ENCODE measurements around the gene TEAD1. TPM values are rescaled to one million over a fixed set of nuclear protein-coding genes. Genes with fewer than 3 reads are reported as not detected.
A peak's percentile ranks its signal among the peaks of the same experiment; 100 is the strongest.

The TEAD1 gene
- total RNA-seq, 1 donor from 2014 or later, result 17.6 TPM

DNA sequence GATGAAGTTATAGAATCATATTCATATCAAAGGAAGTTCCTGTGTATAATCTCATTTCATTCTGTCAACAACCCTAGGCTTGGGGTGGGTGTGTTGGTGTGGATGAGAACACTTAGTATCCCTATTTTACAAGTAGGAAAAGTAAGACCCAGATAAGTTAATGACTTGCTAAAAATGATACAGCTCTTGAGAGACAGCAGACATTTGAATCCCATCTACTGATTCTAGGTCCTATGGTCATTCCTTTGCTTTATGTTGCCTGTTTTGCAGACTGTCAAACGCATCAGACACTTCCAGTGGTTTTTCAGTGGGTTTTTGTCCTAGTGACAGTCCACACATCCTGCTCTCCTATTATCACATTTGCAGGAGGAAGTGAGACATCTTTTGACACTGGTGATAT lies 153.1 kb downstream of the TEAD1 start:
- DNase-seq (ENCODE audit: low read depth), result no peak
- Histone ChIP-seq H3K27me3 (ENCODE audit: control insufficient read depth, insufficient read depth, low read length) (no peaks in the 10 kb centered on the region), H3K36me3 (ENCODE audit: control insufficient read depth, insufficient read depth, low read length) (no peaks in the 10 kb centered on the region), H3K4me3 (ENCODE audit: low read depth, low read length) (no peak overlapping the region)
- FAIRE-seq, result no peak
- TF ChIP-seq, protein P1, sequence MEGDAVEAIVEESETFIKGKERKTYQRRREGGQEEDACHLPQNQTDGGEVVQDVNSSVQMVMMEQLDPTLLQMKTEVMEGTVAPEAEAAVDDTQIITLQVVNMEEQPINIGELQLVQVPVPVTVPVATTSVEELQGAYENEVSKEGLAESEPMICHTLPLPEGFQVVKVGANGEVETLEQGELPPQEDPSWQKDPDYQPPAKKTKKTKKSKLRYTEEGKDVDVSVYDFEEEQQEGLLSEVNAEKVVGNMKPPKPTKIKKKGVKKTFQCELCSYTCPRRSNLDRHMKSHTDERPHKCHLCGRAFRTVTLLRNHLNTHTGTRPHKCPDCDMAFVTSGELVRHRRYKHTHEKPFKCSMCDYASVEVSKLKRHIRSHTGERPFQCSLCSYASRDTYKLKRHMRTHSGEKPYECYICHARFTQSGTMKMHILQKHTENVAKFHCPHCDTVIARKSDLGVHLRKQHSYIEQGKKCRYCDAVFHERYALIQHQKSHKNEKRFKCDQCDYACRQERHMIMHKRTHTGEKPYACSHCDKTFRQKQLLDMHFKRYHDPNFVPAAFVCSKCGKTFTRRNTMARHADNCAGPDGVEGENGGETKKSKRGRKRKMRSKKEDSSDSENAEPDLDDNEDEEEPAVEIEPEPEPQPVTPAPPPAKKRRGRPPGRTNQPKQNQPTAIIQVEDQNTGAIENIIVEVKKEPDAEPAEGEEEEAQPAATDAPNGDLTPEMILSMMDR (IDR thresholded peaks at IDR 0.05; ENCODE audit: insufficient read depth, low read length, severe bottlenecking), result no peak

DNA sequence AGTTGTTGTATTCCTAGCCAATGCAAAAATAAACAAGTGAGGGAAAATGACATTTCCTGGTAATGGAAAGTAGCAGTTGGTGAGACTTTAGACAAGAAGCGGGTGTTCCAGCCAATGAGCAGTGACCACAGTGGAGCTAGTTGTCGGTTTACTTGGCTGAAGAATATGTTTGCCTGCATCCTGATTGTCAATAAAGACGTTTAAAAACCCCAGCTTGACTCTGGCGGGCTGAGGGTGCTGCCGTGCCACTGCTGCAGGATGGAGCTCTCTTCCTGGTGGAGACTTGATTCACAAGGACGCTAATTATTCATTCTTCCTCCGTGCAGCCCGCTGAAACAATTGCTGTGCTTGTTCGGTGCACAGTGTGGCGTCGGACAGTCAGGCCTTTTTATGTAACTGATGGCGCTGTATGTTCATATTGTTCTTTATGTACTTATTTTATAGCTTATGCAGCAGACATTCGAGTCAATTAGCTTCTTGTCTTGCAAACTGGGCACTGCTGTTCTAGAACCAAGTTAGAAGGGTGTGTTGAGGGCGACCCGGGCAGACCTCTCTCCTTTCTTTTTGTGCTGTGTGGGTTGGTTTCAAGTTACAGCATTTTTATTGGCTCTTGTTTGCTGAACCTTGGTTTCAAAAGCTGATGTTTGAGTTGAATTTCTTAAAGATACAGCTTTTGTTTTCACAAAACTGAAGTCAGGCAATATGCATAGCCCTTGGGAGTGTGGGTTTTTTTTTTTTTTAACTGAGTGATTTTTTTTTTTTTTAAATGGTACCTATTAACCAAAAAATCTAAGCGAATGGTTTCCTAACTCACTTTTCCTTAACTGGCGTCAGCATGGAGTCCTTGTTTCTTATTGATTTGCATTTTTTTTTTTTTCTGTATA lies 153.9 kb downstream of the TEAD1 start:
- FAIRE-seq, result no peak
- Histone ChIP-seq H3K4me3 (ENCODE audit: low read depth, low read length) (peak overlapping the region; percentile 28), H3K27me3 (ENCODE audit: control insufficient read depth, insufficient read depth, low read length) (no peaks in the 10 kb centered on the region), H3K36me3 (ENCODE audit: control insufficient read depth, insufficient read depth, low read length) (no peaks in the 10 kb centered on the region)
- DNase-seq (ENCODE audit: low read depth), result peak; percentile 66
- TF ChIP-seq, protein P1 (IDR thresholded peaks at IDR 0.05; ENCODE audit: insufficient read depth, low read length, severe bottlenecking), result no peak

DNA sequence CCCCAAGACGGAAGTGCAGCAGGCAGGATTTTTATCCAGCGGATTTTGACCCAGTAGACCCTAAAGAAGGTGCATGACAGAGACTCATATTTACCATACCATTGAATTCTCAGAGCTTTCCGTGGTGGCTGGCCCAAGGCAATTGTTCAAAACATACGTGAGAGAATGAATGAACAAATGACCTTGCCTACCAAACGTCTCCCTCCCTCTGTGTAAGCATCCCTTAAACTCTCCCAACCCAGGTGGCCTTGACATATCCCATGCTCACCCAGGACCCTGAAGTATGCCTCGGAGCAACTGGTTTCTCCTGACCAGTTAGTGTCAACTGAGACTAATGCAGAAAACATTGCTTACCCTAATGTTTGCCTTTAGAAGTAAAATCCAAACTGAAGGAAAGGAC lies 154.9 kb downstream of the TEAD1 start:
- DNase-seq (ENCODE audit: low read depth) (no peak), FAIRE-seq (no peak)
- Histone ChIP-seq H3K36me3 (ENCODE audit: control insufficient read depth, insufficient read depth, low read length) (no peaks in the 10 kb centered on the region), H3K4me3 (ENCODE audit: low read depth, low read length) (no peak overlapping the region), H3K27me3 (ENCODE audit: control insufficient read depth, insufficient read depth, low read length) (no peaks in the 10 kb centered on the region)
- TF ChIP-seq, protein P1 (IDR thresholded peaks at IDR 0.05; ENCODE audit: insufficient read depth, low read length, severe bottlenecking), result no peak

DNA sequence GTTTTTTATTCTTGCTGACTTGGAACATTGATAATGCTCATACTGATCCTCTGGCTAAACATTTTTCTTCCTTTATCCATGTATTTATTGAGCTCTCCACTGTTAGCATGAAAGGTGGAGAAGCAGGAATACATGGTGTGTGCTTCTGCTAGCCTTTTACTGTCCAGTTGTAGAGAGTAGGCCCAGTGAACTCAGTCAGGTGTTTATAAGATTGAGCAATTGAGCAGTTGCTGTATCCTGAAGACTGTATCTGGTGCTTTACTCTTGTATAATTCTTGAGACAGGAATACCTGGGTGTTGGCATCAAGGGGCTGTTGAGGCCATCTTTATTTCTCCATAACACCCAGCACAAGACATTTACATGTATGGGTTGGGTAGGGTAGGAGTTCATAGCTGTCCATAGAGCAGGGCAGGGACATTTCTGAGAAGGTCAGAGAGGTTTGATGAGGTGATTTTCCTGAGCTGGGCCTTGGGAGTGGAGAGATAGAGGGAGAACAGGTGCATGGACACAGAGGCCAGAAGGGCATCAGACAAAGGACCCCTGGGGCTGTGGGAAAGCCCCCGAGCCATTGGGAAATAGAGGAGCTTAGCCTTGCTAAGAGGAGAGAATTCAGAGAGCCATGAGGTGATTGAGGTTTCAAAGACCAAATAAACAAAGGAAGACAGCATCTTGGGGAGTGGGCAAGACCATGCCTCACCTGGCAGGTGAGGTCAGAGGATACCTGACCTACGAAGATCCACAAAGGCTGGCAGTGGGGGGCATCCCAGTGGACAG lies 155.5 kb downstream of the TEAD1 start:
- no peak for FAIRE-seq
- H3K36me3 ChIP-seq (ENCODE audit: control insufficient read depth, insufficient read depth, low read length), result no peaks in the 10 kb centered on the region
- H3K27me3 ChIP-seq (ENCODE audit: control insufficient read depth, insufficient read depth, low read length), result no peaks in the 10 kb centered on the region
- no peak overlapping the region for H3K4me3 ChIP-seq (ENCODE audit: low read depth, low read length)
- DNase-seq (ENCODE audit: low read depth), result no peak
- TF ChIP-seq, protein P1 (IDR thresholded peaks at IDR 0.05; ENCODE audit: insufficient read depth, low read length, severe bottlenecking), result no peak

DNA sequence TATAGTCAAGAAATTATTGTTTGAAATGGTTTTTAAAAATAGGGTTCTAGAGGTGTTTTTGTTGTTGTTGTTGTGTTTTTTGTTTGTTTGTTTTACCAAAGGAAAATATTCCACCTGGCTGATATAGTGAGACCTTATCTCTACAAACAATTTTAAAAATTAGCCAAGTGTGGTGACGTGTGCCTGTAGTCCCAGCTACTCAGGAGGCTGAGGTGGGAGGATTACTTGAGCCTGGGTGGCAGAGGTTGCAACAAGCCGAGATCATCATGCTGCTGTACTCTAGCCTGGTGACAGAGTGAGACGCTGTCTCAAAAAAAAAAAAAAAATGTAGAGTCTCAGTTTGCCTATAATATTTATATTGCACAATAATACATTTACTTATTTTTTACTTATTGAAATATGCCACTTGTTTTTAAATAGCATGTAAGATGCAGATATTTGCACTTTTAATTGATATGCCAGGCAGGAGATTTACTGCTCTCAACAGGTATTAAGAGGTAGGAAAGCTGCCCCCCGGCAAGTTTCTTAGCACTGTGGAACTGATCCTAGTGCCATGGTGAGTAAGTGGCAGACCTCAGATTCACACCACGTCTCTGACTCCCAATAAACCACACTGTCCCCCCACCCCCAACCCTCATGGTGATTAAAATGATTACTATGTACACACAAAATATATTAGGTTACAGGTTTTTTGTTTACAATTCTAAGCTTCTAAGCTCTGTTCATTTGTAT lies 157.4 kb downstream of the TEAD1 start:
- Histone ChIP-seq H3K4me3 (ENCODE audit: low read depth, low read length) (no peak overlapping the region), H3K27me3 (ENCODE audit: control insufficient read depth, insufficient read depth, low read length) (no peaks in the 10 kb centered on the region), H3K36me3 (ENCODE audit: control insufficient read depth, insufficient read depth, low read length) (no peaks in the 10 kb centered on the region)
- no peak for FAIRE-seq
- TF ChIP-seq, protein P1 (IDR thresholded peaks at IDR 0.05; ENCODE audit: insufficient read depth, low read length, severe bottlenecking), result no peak
- DNase-seq (ENCODE audit: low read depth), result peak; percentile 81

All from bronchial epithelial cell (primary cell).